ENCODE data around the gene DPM3. TPM values are rescaled to one million over a fixed set of nuclear protein-coding genes. Genes with fewer than 3 reads are reported as not detected.

DPM3 gene
- total RNA-seq, 4 donors from 2014 or later, result 33.5 to 89.2 (median 65.0) TPM

DNA sequence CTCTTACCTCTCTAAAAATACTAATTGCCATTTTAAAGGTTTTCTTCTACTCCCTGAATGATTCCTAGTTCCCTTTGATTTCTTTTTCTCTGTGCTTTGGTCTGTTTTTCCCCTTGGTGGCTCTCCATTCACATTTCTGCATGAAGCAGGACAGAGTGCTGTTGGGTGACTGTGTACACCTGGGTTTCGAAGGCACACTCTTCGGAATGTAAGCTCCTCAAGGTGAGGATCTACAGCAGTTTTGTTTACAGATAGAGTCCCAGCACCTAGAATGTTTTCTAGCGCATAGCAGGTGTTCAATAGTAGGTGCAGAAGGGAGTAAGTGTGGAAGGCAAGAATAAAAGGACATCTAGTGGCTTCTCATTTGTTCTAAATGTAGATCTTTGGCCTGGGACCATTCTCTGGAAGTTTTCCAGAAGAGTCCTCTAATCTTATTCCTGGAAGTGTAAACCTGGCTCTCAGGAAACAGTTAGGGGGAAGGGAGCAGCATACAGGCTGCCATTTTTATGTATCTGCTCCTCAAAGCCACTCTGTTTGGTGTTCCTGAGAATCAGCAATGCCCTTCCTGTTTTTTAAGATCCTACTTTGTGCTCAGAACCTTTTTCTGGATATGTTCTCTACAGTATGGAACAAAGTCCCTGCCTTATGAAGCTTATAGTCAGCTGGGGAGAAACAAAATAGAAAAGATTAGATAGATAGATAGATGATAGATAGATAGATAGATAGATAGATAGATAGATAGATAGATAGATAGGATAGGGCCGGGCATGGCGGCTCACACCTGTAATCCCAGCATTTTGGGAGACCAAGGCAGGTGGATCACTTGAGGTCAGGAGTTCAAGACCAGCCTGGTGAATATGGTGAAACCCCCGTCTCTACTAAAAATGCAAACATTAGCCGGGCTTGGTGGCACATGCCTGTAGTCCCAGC lies 35.5 kb downstream of the DPM3 start:
- no peak for DNase-seq
- H3K27ac ChIP-seq, result peak overlapping the region in 2 of 4 donors; percentile 37 to 55
- H3K36me3 ChIP-seq, result no peaks in the 10 kb centered on the region
- no peaks in the 10 kb centered on the region for H3K9me3 ChIP-seq
- H3K4me3 ChIP-seq, result no peak overlapping the region
- H3K27me3 ChIP-seq, result no peaks in the 10 kb centered on the region
- H3K4me1 ChIP-seq, result peaks cover 0 to 13% (median 0%) of the 10 kb centered on the region in 4 donors
- TF ChIP-seq, protein P1, sequence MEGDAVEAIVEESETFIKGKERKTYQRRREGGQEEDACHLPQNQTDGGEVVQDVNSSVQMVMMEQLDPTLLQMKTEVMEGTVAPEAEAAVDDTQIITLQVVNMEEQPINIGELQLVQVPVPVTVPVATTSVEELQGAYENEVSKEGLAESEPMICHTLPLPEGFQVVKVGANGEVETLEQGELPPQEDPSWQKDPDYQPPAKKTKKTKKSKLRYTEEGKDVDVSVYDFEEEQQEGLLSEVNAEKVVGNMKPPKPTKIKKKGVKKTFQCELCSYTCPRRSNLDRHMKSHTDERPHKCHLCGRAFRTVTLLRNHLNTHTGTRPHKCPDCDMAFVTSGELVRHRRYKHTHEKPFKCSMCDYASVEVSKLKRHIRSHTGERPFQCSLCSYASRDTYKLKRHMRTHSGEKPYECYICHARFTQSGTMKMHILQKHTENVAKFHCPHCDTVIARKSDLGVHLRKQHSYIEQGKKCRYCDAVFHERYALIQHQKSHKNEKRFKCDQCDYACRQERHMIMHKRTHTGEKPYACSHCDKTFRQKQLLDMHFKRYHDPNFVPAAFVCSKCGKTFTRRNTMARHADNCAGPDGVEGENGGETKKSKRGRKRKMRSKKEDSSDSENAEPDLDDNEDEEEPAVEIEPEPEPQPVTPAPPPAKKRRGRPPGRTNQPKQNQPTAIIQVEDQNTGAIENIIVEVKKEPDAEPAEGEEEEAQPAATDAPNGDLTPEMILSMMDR (IDR thresholded peaks at IDR 0.05), result no peak
- no peak for TF ChIP-seq POLR2A (IDR thresholded peaks at IDR 0.05)

DNA sequence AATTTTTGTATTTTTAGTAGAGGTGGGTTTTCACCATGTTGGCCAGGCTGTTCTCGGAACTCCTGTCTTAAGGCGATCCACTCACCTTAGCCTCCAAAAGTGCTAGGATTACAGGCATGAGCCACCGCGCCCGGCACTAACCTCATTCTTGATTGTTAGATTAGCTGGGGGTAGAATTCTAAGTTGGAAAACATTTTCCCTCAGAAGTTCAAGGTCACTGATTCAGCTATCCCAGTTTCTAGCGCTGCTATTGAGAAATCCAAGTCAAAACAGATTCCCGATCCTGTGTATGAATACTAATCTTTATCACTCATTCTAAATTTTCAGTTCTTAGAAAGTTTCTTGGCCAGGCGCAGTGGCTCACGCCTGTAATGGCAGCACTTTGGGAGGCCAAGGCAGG lies 37.0 kb downstream of the DPM3 start:
- H3K27ac ChIP-seq, result no peak overlapping the region
- no peak for DNase-seq

DNA sequence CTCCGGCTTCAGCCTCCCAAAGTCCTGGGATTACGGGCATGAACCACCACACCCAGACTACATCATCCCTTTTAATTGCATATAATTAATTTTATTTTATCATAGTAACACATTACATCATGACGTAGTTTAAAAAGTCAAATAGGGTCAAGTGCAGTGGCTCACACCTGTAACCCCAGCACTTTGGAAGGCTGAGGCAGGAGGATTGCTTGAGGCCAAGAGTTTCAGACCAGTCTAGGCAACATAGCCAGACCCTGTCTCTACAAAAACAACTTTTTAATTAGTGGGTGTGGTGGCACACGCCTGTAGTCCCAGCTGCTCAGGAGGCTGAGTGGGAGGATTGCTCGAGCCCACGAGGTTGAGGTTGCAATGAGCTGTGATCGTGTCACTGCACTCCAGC lies 41.0 kb downstream of the DPM3 start:
- TF ChIP-seq, protein P1 (IDR thresholded peaks at IDR 0.05), result no peak
- peak in 1 of 2 donors; percentile 26 for TF ChIP-seq POLR2A (IDR thresholded peaks at IDR 0.05)
- DNase-seq, result peak in 1 of 3 donors; percentile 55
- Histone ChIP-seq H3K4me3 (no peak overlapping the region), H3K27me3 (no peaks in the 10 kb centered on the region), H3K9me3 (no peaks in the 10 kb centered on the region), H3K4me1 (peaks cover 0 to 21% (median 0%) of the 10 kb centered on the region in 4 donors), H3K27ac (peak overlapping the region in 1 of 4 donors; percentile 67), H3K36me3 (no peaks in the 10 kb centered on the region)

More for the DNA sequence above, 37.0 kb downstream of the DPM3 start:
- no peaks in the 10 kb centered on the region for H3K36me3 ChIP-seq
- H3K9me3 ChIP-seq, result no peaks in the 10 kb centered on the region
- TF ChIP-seq POLR2A (IDR thresholded peaks at IDR 0.05), result no peak
- no peaks in the 10 kb centered on the region for H3K27me3 ChIP-seq
- H3K4me1 ChIP-seq, result peaks cover 0 to 18% (median 0%) of the 10 kb centered on the region in 4 donors
- no peak overlapping the region for H3K4me3 ChIP-seq

DNA sequence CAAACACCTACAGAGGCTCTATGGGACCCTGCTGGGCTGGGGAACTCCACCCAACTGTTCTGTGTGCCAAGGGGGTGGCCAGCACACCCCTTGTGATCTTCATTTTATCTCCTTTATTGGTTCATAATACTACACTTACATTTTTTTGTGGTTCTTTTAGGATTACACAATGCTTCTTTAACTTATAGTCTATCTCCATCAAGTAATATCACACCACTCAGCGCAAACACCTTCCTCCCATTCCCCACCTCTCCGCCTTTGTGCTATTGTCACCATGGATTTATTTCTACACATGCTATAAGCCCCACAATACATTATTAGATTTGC lies 45.7 kb downstream of the DPM3 start:
- TF ChIP-seq, protein P1 (IDR thresholded peaks at IDR 0.05), result no peak
- no peak for TF ChIP-seq POLR2A (IDR thresholded peaks at IDR 0.05)
- peak overlapping the region in 2 of 4 donors; percentile 46 to 50 for H3K27ac ChIP-seq
- H3K4me1 ChIP-seq, result peaks cover 0 to 23% (median 3%) of the 10 kb centered on the region in 4 donors
- no peaks in the 10 kb centered on the region for H3K36me3 ChIP-seq
- no peaks in the 10 kb centered on the region for H3K27me3 ChIP-seq
- DNase-seq, result no peak
- no peak overlapping the region for H3K4me3 ChIP-seq
- no peaks in the 10 kb centered on the region for H3K9me3 ChIP-seq

DNA sequence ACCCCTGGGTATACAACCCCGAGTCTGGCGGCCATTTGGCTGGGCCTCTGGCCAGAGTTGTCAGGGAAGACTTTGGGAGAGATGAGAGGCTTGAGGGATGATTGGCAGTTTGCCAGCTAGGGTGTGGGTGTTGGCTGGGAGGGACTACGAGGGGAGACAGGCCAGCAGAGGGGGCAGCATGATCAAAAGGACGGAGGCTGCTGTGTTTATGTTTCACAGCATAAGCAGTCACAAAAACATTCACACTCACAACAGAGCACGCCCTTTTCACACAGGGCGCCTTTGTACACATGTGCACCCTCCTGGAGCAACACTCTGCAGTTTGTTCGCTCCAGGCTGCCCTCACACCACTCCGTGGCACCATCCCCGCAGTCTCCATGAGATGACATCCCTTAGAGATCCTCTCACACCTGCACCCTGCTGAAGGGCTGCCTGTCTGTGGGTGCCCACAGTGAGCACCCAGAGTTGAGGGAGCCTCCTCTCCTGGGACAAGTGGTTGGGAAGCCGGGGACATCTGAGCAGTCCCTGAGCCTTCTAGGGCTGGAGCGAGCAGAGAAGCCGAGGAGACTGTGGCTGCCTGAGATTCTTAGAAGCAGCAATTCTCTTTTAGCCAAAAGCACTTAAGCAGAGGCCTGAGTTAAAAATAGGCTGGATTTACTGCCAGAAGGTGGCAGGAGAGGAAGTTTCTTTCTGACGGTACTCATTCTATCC lies 46.3 kb downstream of the DPM3 start:
- Histone ChIP-seq H3K4me1 (peaks cover 0 to 20% (median 3%) of the 10 kb centered on the region in 4 donors), H3K9me3 (no peaks in the 10 kb centered on the region), H3K27me3 (no peaks in the 10 kb centered on the region), H3K4me3 (no peak overlapping the region), H3K36me3 (no peaks in the 10 kb centered on the region), H3K27ac (peak overlapping the region in 2 of 4 donors; percentile 46 to 50)
- no peak for TF ChIP-seq POLR2A (IDR thresholded peaks at IDR 0.05)
- TF ChIP-seq, protein P1 (IDR thresholded peaks at IDR 0.05), result peak in 4 of 6 experiments; percentile 24 to 66 (median 58)
- DNase-seq, result peak in 2 of 3 donors; percentile 50 to 55

DNA sequence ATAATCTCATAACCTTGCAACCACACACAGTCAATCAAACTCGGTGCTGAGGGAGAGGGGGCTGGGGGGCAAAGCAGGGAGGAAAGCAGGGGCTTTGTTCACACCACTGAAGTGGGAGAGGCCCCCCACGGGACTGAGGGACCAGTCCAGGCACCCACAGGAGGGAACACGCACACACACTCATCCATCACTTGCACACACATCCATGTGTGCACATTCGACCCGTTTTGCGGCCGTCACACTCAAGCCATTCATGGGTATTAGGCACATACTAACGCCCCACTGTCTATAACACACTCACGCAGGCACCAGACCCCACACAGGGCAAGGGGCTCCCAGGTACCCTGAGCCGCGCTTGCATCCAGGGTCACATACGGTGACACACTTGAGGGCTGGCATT lies 47.7 kb downstream of the DPM3 start:
- TF ChIP-seq POLR2A (IDR thresholded peaks at IDR 0.05), result no peak
- TF ChIP-seq, protein P1 (IDR thresholded peaks at IDR 0.05), result no peak
- Histone ChIP-seq H3K9me3 (no peaks in the 10 kb centered on the region), H3K4me3 (no peak overlapping the region), H3K4me1 (peaks cover 0 to 20% (median 3%) of the 10 kb centered on the region in 4 donors), H3K27me3 (no peaks in the 10 kb centered on the region), H3K27ac (no peak overlapping the region), H3K36me3 (no peaks in the 10 kb centered on the region)
- DNase-seq, result peak in 1 of 3 donors; percentile 41
